K562 (cell line): Measurements from ENCODE around the gene SYT3. TPM values are rescaled to one million over a fixed set of nuclear protein-coding genes. Genes with fewer than 3 reads are reported as not detected.
"Not testable (repeated sequence)": the region's sequence is repeated elsewhere in the genome, so short reads cannot be mapped to it uniquely, and the experiment has no call there.

ENCODE experiments used
- ATF1 ChIP-seq, 2 experiments: fragments of 450-650 bp in 1 of 2; IDR thresholded peaks; 2 replicates each; pipeline ENCODE4 v1.6.1; 2016; ENCODE audit warnings: missing compliant biosample characterization in 1 of 2, missing genetic modification characterization in 1 of 2
- GABPB1 ChIP-seq: sonication (generic); formaldehyde crosslinking; IDR thresholded peaks from 2 replicates; pipeline ENCODE4 v1.8.0; 2022; ENCODE audit warnings: mild to moderate bottlenecking, missing genetic modification reagents
- NFYB ChIP-seq: IDR thresholded peaks from 2 replicates; pipeline ENCODE4 v1.6.1; 2011; ENCODE audit warnings: mild to moderate bottlenecking, moderate library complexity; ENCODE audit not compliant: insufficient read length; ENCODE audit errors: extremely low read depth
- NRF1 ChIP-seq, 2 experiments: fragments of 450-650 bp; IDR thresholded peaks in 1 of 2; conservative IDR thresholded peaks in 1 of 2; 2 replicates each; pipeline ENCODE4 v1.6.1; 2014; ENCODE audit warnings: mild to moderate bottlenecking in 2 of 2
- PHF8 ChIP-seq: fragments of 200-600 bp; sonication (generic); IDR thresholded peaks from 2 replicates; pipeline ENCODE4 v1.6.1; 2012; ENCODE audit warnings: mixed run types, mild to moderate bottlenecking, inconsistent platforms, low read length, moderate library complexity, borderline replicate concordance
- RBFOX2 ChIP-seq: fragments of 200-400 bp; formaldehyde crosslinking; IDR thresholded peaks from 2 replicates; pipeline ENCODE4 v1.6.1; 2017; ENCODE audit warnings: low read depth, mild to moderate bottlenecking, low read length, moderate library complexity
- RBM25 ChIP-seq: fragments of 200-400 bp; formaldehyde crosslinking; IDR thresholded peaks from 2 replicates; pipeline ENCODE4 v1.6.1; 2018; ENCODE audit warnings: low read length, low read depth, moderate library complexity; ENCODE audit not compliant: severe bottlenecking
- RFX5 ChIP-seq: IDR thresholded peaks from 2 replicates; pipeline ENCODE4 v1.6.1; 2011; ENCODE audit warnings: low read depth, mild to moderate bottlenecking, improper control_type of control experiment, low read length
- ZFX ChIP-seq: sonication (generic); formaldehyde crosslinking; IDR thresholded peaks from 2 replicates; pipeline ENCODE4 v1.8.0; 2022; ENCODE audit warnings: mild to moderate bottlenecking, missing genetic modification reagents, moderate library complexity
- polyA plus RNA-seq, 8 experiments: library from polyadenylated mRNA; depleted of rRNA in 4 of 8; stranded (reverse) in 5 of 8; unstranded in 3 of 8; fragments of >200 nt; fragmentation: Nextera tagmentation in 2 of 8; fragmentation: Illumina TruSeq in 1 of 8; extraction: Ambion mirVana in 2 of 8; extraction: Trizol in 1 of 8; gene quantifications; 2 replicates each; pipeline versions ENCODE4 v1.2.1 to v1.2.3, GENCODE V29; 2011 to 2014; ENCODE audit warnings: inconsistent platforms in 1 of 8, missing spikeins in 1 of 8
- total RNA-seq, 7 experiments: library from RNA; depleted of rRNA in 6 of 7; stranded (reverse); fragments of >200 nt in 6 of 7; fragmentation: Illumina TruSeq in 2 of 7; extraction: Trizol in 2 of 7; gene quantifications; 2 replicates each; pipeline versions ENCODE4 v1.2.1 to v1.2.3, GENCODE V29; 2011 to 2021; ENCODE audit warnings: low replicate concordance in 1 of 7
- TF ChIP-seq, protein P1 (sequence below): fragments of 450-650 bp; IDR thresholded peaks from 2 replicates; pipeline ENCODE4 v1.6.1; 2016; ENCODE audit warnings: mild to moderate bottlenecking, moderate library complexity
- TF ChIP-seq, protein P2 (sequence below): sonication (generic); formaldehyde crosslinking; IDR thresholded peaks from 2 replicates; pipeline ENCODE4 v1.8.0; 2022; ENCODE audit warnings: missing genetic modification reagents, mild to moderate bottlenecking, moderate library complexity, borderline replicate concordance
- TF ChIP-seq, protein P3 (sequence below): sonication (generic); formaldehyde crosslinking; IDR thresholded peaks from 2 replicates; pipeline ENCODE4 v1.8.1; 2023; ENCODE audit warnings: mild to moderate bottlenecking, missing genetic modification reagents, moderate library complexity

SYT3 gene
- total and polyA plus RNA-seq, 9 of the 15 experiments (the other 6 are each of a cell fraction or from before 2014, with no cell fraction given): 0.36 to 2.0 (median 0.54) TPM; not detected in 2

DNA sequence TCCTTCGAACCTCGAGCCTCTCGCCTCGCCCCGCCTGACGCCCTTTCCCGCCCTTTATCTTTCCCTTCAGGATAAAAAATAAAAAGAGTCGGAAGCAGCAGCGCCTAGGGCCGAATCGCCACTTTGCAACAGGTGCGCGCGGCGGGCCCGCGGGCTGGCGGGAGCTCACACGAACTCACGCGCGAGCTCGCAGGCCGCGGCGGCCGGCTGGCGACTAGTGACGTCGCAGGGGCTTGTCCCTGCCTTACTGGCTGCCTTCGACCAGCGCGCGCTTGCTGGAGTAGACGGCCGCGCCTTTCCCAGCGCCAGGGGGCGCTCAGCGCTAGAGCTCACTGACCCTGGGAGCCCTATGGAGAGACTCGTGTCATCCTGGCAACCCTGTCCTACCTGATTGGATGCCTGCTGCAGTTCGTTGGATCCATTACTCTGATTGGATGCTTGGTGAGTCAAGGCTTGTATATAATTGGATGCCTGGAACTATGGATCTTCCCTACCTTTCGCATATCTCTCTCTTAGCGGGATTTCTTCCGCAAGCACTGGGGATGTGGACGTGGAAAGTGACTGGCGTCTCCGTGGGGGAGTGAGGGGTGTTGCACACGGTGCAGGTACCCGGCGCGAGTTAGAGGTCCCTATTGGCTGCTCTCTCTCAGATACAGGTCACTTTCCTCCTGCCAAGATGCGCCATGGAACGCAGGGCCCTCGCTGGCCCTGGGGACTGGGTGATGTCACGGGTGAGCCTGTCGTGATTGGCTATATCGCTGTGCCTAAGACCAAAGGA is 33.4 kb downstream of the SYT3 start (continued):
- TF ChIP-seq, protein P1, sequence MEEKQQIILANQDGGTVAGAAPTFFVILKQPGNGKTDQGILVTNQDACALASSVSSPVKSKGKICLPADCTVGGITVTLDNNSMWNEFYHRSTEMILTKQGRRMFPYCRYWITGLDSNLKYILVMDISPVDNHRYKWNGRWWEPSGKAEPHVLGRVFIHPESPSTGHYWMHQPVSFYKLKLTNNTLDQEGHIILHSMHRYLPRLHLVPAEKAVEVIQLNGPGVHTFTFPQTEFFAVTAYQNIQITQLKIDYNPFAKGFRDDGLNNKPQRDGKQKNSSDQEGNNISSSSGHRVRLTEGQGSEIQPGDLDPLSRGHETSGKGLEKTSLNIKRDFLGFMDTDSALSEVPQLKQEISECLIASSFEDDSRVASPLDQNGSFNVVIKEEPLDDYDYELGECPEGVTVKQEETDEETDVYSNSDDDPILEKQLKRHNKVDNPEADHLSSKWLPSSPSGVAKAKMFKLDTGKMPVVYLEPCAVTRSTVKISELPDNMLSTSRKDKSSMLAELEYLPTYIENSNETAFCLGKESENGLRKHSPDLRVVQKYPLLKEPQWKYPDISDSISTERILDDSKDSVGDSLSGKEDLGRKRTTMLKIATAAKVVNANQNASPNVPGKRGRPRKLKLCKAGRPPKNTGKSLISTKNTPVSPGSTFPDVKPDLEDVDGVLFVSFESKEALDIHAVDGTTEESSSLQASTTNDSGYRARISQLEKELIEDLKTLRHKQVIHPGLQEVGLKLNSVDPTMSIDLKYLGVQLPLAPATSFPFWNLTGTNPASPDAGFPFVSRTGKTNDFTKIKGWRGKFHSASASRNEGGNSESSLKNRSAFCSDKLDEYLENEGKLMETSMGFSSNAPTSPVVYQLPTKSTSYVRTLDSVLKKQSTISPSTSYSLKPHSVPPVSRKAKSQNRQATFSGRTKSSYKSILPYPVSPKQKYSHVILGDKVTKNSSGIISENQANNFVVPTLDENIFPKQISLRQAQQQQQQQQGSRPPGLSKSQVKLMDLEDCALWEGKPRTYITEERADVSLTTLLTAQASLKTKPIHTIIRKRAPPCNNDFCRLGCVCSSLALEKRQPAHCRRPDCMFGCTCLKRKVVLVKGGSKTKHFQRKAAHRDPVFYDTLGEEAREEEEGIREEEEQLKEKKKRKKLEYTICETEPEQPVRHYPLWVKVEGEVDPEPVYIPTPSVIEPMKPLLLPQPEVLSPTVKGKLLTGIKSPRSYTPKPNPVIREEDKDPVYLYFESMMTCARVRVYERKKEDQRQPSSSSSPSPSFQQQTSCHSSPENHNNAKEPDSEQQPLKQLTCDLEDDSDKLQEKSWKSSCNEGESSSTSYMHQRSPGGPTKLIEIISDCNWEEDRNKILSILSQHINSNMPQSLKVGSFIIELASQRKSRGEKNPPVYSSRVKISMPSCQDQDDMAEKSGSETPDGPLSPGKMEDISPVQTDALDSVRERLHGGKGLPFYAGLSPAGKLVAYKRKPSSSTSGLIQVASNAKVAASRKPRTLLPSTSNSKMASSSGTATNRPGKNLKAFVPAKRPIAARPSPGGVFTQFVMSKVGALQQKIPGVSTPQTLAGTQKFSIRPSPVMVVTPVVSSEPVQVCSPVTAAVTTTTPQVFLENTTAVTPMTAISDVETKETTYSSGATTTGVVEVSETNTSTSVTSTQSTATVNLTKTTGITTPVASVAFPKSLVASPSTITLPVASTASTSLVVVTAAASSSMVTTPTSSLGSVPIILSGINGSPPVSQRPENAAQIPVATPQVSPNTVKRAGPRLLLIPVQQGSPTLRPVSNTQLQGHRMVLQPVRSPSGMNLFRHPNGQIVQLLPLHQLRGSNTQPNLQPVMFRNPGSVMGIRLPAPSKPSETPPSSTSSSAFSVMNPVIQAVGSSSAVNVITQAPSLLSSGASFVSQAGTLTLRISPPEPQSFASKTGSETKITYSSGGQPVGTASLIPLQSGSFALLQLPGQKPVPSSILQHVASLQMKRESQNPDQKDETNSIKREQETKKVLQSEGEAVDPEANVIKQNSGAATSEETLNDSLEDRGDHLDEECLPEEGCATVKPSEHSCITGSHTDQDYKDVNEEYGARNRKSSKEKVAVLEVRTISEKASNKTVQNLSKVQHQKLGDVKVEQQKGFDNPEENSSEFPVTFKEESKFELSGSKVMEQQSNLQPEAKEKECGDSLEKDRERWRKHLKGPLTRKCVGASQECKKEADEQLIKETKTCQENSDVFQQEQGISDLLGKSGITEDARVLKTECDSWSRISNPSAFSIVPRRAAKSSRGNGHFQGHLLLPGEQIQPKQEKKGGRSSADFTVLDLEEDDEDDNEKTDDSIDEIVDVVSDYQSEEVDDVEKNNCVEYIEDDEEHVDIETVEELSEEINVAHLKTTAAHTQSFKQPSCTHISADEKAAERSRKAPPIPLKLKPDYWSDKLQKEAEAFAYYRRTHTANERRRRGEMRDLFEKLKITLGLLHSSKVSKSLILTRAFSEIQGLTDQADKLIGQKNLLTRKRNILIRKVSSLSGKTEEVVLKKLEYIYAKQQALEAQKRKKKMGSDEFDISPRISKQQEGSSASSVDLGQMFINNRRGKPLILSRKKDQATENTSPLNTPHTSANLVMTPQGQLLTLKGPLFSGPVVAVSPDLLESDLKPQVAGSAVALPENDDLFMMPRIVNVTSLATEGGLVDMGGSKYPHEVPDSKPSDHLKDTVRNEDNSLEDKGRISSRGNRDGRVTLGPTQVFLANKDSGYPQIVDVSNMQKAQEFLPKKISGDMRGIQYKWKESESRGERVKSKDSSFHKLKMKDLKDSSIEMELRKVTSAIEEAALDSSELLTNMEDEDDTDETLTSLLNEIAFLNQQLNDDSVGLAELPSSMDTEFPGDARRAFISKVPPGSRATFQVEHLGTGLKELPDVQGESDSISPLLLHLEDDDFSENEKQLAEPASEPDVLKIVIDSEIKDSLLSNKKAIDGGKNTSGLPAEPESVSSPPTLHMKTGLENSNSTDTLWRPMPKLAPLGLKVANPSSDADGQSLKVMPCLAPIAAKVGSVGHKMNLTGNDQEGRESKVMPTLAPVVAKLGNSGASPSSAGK: peak; percentile 74; the same call in 1 of the 2 replicates
- TF ChIP-seq, protein P2, sequence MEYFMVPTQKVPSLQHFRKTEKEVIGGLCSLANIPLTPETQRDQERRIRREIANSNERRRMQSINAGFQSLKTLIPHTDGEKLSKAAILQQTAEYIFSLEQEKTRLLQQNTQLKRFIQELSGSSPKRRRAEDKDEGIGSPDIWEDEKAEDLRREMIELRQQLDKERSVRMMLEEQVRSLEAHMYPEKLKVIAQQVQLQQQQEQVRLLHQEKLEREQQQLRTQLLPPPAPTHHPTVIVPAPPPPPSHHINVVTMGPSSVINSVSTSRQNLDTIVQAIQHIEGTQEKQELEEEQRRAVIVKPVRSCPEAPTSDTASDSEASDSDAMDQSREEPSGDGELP (CRISPR knock-in tag): peak; percentile 34; the same call in 1 of the 2 replicates
- peak; percentile 51 to 67 for TF ChIP-seq NRF1 (conservative IDR thresholded peaks at IDR 0.05 in 1 of 2, IDR thresholded peaks at IDR 0.05 in 1 of 2)
- TF ChIP-seq NFYB: peak; percentile 37
- TF ChIP-seq PHF8: peak; percentile 16; the same call in 1 of the 2 replicates
- TF ChIP-seq RBFOX2: peak; percentile 66
- 0 out of 2 replicates have a peak, but pooled peaks have one; percentile 11 for TF ChIP-seq GABPB1
- not testable (repeated sequence) for TF ChIP-seq ATF1 (CRISPR knock-in tag; IDR thresholded peaks at IDR 0.05)
- peak; percentile 77 for TF ChIP-seq ATF1 (tag; IDR thresholded peaks at IDR 0.05)
- TF ChIP-seq ZFX (CRISPR knock-in tag): 0 out of 2 replicates have a peak, but pooled peaks have one; percentile 31
- peak; percentile 92 for TF ChIP-seq RFX5
- TF ChIP-seq, protein P3, sequence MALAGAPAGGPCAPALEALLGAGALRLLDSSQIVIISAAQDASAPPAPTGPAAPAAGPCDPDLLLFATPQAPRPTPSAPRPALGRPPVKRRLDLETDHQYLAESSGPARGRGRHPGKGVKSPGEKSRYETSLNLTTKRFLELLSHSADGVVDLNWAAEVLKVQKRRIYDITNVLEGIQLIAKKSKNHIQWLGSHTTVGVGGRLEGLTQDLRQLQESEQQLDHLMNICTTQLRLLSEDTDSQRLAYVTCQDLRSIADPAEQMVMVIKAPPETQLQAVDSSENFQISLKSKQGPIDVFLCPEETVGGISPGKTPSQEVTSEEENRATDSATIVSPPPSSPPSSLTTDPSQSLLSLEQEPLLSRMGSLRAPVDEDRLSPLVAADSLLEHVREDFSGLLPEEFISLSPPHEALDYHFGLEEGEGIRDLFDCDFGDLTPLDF (CRISPR knock-in tag): 0 out of 2 replicates have a peak, but pooled peaks have one; percentile 37
- peak; percentile 58 for TF ChIP-seq RBM25
